ENCODE measurements around the gene VAV2.
A peak's percentile ranks its signal among the peaks of the same experiment; 100 is the strongest.

VAV2 gene

GRCh38 chr9:134026981-134027380 lies 34.9 kb upstream of the VAV2 start:
- no peak for TF ChIP-seq CTCF (IDR thresholded peaks at IDR 0.05; ENCODE audit: low read depth, low read length, missing control alignments)
- no peak for DNase-seq (ENCODE audit: extremely low read depth, low read depth)
- H3K4me3 ChIP-seq (replicated peaks; ENCODE audit: low read depth, low read length): no peak overlapping the region

GRCh38 chr9:134026581-134026980 lies 34.5 kb upstream of the VAV2 start:
- DNase-seq (ENCODE audit: extremely low read depth, low read depth): no peak
- peak overlapping the region; percentile 71 for H3K4me3 ChIP-seq (replicated peaks; ENCODE audit: low read depth, low read length)
- no peak for TF ChIP-seq CTCF (IDR thresholded peaks at IDR 0.05; ENCODE audit: low read depth, low read length, missing control alignments)

GRCh38 chr9:134025606-134026541 lies 33.8 kb upstream of the VAV2 start:
- peak; percentile 9 for DNase-seq (ENCODE audit: extremely low read depth, low read depth)
- peak overlapping the region; percentile 71 for H3K4me3 ChIP-seq (replicated peaks; ENCODE audit: low read depth, low read length)
- peak; percentile 23 for TF ChIP-seq CTCF (IDR thresholded peaks at IDR 0.05; ENCODE audit: low read depth, low read length, missing control alignments)

GRCh38 chr9:134024828-134025605 lies 32.9 kb upstream of the VAV2 start, which contains the start of gene BRD3OS:
Gene BRD3OS (plus strand): TSS chr9:134025481. CDS start chr9:134026748, 1,267 bp downstream.
- DNase-seq (ENCODE audit: extremely low read depth, low read depth): peak; percentile 96
- peak within 1 kb of the TSS; percentile 71 for H3K4me3 ChIP-seq (replicated peaks; ENCODE audit: low read depth, low read length)
- no peak for TF ChIP-seq CTCF (IDR thresholded peaks at IDR 0.05; ENCODE audit: low read depth, low read length, missing control alignments)

- peak overlapping the region; percentile 12; the same call in 1 of the 2 replicates for H3K4me3 ChIP-seq (replicated peaks; ENCODE audit: low read depth, low read length)
- no peak for TF ChIP-seq CTCF (IDR thresholded peaks at IDR 0.05; ENCODE audit: low read depth, low read length, missing control alignments)
- DNase-seq (ENCODE audit: extremely low read depth, low read depth): no peak
Observed at GRCh38 chr9:134024214-134024792, 32.2 kb upstream of the VAV2 start.

GRCh38 chr9:134014946-134015345 lies 22.8 kb upstream of the VAV2 start:
- no peak for DNase-seq (ENCODE audit: extremely low read depth, low read depth)
- TF ChIP-seq CTCF (IDR thresholded peaks at IDR 0.05; ENCODE audit: low read depth, low read length, missing control alignments): no peak
- H3K4me3 ChIP-seq (replicated peaks; ENCODE audit: low read depth, low read length): no peak overlapping the region
